Adrenal gland (tissue), 5 donors: ENCODE measurements around the gene RALGAPB.

Source experiments
- POLR2A ChIP-seq, 2 donors: fragments of 450-650 bp; IDR thresholded peaks; one replicate each; pipeline ENCODE4 v1.6.1; 2017; ENCODE audit warnings: antibody characterized with exemption in 2 of 2, mild to moderate bottlenecking in 2 of 2, moderate library complexity in 1 of 2
- TF ChIP-seq, protein P1 (sequence below), 6 experiments: fragments of 450-650 bp in 4 of 6; fragments of 200-600 bp in 2 of 6; sonication (generic) in 1 of 6; IDR thresholded peaks; 1 replicate in 5 of 6; 2 replicates in 1 of 6; pipeline versions ENCODE4 v1.5.1 to v1.8.0; 2016 to 2021; ENCODE audit warnings: antibody characterized with exemption in 6 of 6, mild to moderate bottlenecking in 2 of 6, moderate library complexity in 1 of 6
- donor health status: DM: no; HTN: no; CAD: no.

DNA sequence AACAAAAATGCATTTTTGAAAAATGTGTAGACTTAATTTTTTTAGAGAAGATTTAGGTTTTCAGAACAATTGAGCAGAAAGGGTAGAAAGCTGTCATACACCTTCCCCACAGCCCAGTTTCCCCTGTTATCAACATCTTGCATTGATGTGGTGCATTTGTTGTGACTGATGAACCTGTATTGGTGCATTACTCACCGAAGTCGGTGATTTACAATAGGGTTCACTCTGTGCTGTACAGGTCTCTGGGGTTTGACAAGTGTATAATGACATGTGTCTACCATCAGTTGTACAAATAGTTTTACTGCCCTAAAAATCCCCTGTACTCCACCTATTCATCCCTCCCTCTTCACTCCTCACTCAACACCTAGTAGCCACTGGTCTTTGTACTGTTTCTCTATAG, 84.5 kb downstream of the RALGAPB start:
- TF ChIP-seq, protein P1, sequence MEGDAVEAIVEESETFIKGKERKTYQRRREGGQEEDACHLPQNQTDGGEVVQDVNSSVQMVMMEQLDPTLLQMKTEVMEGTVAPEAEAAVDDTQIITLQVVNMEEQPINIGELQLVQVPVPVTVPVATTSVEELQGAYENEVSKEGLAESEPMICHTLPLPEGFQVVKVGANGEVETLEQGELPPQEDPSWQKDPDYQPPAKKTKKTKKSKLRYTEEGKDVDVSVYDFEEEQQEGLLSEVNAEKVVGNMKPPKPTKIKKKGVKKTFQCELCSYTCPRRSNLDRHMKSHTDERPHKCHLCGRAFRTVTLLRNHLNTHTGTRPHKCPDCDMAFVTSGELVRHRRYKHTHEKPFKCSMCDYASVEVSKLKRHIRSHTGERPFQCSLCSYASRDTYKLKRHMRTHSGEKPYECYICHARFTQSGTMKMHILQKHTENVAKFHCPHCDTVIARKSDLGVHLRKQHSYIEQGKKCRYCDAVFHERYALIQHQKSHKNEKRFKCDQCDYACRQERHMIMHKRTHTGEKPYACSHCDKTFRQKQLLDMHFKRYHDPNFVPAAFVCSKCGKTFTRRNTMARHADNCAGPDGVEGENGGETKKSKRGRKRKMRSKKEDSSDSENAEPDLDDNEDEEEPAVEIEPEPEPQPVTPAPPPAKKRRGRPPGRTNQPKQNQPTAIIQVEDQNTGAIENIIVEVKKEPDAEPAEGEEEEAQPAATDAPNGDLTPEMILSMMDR (IDR thresholded peaks at IDR 0.05), result no peak
- TF ChIP-seq POLR2A (IDR thresholded peaks at IDR 0.05), result no peak
